Activated CD8-positive, alpha-beta T cell treated with anti-CD3 and anti-CD28 coated beads for 36 hours (primary cell): Measurements from ENCODE around the gene ADCYAP1R1. TPM values are rescaled to one million over a fixed set of nuclear protein-coding genes. Genes with fewer than 3 reads are reported as not detected.

ENCODE experiments used
- ATAC-seq: fragments of 200-7000 bp; cut with Tn5 transposase; one replicate; pipeline ENCODE4 v1.10.0; 2021; ENCODE audit warnings: mild to moderate bottlenecking, moderate library complexity
- CTCF ChIA-PET: fragments of 350-600 bp; sonication (Branson Sonifier 250); formaldehyde crosslinking; loops from one replicate; lab custom pipeline; 2021; ENCODE audit warnings: antibody characterized with exemption; lab: Charles Lee
- POLR2A ChIA-PET: fragments of 350-600 bp; sonication (Branson Sonifier 250); formaldehyde crosslinking; loops from one replicate; lab custom pipeline; 2021; ENCODE audit warnings: antibody characterized with exemption; lab: Charles Lee
- DNase-seq: peaks from one replicate; pipeline ENCODE4 v3.0.0-alpha.2; 2020
- H3K27ac Mint-ChIP-seq: one replicate; pipeline ENCODE4 v1.8.0; 2021; ENCODE audit warnings: mild to moderate bottlenecking, mixed read lengths
- H3K27me3 Mint-ChIP-seq: one replicate; pipeline ENCODE4 v1.8.0; 2021; ENCODE audit warnings: mixed read lengths
- H3K36me3 Mint-ChIP-seq: one replicate; pipeline ENCODE4 v1.8.0; 2021; ENCODE audit warnings: low read depth, mixed read lengths
- H3K4me1 Mint-ChIP-seq: one replicate; pipeline ENCODE4 v1.8.0; 2021; ENCODE audit warnings: low read depth, mixed read lengths
- H3K4me3 Mint-ChIP-seq: one replicate; pipeline ENCODE4 v1.8.0; 2021; ENCODE audit warnings: mild to moderate bottlenecking, moderate library complexity, mixed read lengths
- H3K9me3 Mint-ChIP-seq: one replicate; pipeline ENCODE4 v1.8.0; 2021; ENCODE audit warnings: mixed read lengths
- intact Hi-C: fragments of 100-400 bp; cut with micrococcal nuclease; formaldehyde crosslinking; loops from one replicate; pipeline ENCODE4 v1.10.0; 2022
- total RNA-seq, 2 experiments: library from RNA; stranded (reverse); gene quantifications; one replicate each; pipeline ENCODE4 v1.2.3, GENCODE V29; 2021
- TF ChIP-seq, protein P1 (sequence below): fragments of 200-600 bp; IDR thresholded peaks from one replicate; pipeline ENCODE4 v1.8.0; 2022; ENCODE audit warnings: antibody characterized with exemption, mild to moderate bottlenecking

The ADCYAP1R1 gene
- total RNA-seq, 2 experiments from 2014 or later, result not detected

DNA sequence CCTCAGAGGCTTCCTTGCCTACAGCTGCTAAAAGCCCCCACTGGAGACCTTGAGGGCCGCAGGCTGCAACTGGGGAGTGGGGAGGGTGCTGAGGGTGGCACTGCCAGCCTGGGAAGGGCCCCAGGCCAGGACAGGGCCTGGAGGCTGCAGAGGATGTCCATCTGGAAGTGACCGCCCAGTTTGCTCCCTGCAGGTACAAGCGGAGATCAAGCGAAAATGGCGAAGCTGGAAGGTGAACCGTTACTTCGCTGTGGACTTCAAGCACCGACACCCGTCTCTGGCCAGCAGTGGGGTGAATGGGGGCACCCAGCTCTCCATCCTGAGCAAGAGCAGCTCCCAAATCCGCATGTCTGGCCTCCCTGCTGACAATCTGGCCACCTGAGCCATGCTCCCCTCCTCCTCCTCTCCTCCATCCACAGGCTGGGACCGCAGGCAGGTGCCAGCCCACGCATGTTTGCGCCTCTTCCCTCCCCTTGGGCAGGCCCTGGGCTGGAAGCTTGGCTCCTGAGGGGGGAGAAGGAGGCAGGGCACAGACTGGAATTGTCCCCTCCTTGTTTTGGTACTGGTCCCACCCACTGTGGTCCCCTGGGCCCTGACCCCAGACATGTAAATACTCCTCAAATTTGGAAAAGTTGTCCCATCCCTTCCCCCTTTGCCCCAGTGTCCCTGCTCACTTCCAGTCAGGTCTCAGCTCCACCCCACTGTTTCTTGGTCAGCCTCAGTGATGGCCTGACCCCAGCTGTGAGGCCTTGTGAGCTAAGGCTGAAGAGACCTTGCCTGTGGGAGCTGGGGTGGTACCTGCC is 54.4 kb downstream of the ADCYAP1R1 start:
- Mint-ChIP-seq H3K4me1 (no peaks in the 10 kb centered on the region), H3K27me3 (no peaks in the 10 kb centered on the region), H3K27ac (no peak overlapping the region), H3K9me3 (no peaks in the 10 kb centered on the region), H3K36me3 (no peaks in the 10 kb centered on the region), H3K4me3 (no peak overlapping the region)
- DNase-seq (no peak), ATAC-seq (no peak)
- TF ChIP-seq, protein P1, sequence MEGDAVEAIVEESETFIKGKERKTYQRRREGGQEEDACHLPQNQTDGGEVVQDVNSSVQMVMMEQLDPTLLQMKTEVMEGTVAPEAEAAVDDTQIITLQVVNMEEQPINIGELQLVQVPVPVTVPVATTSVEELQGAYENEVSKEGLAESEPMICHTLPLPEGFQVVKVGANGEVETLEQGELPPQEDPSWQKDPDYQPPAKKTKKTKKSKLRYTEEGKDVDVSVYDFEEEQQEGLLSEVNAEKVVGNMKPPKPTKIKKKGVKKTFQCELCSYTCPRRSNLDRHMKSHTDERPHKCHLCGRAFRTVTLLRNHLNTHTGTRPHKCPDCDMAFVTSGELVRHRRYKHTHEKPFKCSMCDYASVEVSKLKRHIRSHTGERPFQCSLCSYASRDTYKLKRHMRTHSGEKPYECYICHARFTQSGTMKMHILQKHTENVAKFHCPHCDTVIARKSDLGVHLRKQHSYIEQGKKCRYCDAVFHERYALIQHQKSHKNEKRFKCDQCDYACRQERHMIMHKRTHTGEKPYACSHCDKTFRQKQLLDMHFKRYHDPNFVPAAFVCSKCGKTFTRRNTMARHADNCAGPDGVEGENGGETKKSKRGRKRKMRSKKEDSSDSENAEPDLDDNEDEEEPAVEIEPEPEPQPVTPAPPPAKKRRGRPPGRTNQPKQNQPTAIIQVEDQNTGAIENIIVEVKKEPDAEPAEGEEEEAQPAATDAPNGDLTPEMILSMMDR, result no peak
- ChIA-PET POLR2A (no interaction called here), CTCF (interaction anchor here (0.6 to 2.4 kb wide), 5 partner anchors 16 to 123 kb away, joined by 3 to 13 read pairs (median 4); no protein-coding TSS in a partner anchor)
- intact Hi-C loops, result no loop called here

- CTCF ChIA-PET, result interaction anchor here (0.6 to 2.3 kb wide), 3 partner anchors 15 to 124 kb away, joined by 3 to 12 read pairs (median 4); no protein-coding TSS in a partner anchor
- no peaks in the 10 kb centered on the region for H3K9me3 Mint-ChIP-seq
- no peak for ATAC-seq
Observed at GRCh38 chr7:31107106-31108090, 55.3 kb downstream of the ADCYAP1R1 start.

DNA sequence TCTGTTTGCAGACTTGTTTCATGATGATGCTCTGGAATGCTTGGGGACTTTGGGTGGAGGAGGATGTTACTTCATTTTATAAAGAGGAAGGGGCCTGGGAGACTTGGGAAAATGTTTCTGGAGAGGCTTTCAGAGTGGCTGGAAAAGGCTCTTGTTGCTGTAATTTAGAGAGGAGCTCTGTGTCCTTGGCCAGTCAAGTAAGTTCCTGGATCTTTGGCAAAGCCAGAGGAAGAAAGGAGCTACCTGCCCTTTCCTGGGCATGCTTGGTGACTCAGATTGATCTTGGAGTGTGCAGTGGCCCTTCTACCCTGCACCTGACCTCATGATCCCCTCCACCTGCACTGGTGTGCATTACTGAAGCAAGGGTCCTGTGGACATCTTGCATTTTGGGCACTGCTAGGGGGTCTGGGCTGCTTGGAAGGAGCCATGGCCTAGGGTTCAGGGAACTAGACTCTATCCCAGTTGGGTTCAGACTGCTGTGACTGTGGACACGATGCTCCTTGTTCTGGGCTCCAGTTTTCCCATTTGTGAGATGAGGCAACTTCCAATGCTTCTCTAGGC is 56.1 kb downstream of the ADCYAP1R1 start:
- H3K4me1 Mint-ChIP-seq, result no peaks in the 10 kb centered on the region
- H3K4me3 Mint-ChIP-seq, result no peak overlapping the region
- ChIA-PET CTCF (interaction anchor here (2.3 kb wide), 1 partner anchor 14 kb away, joined by 12 read pairs; no protein-coding TSS in a partner anchor), POLR2A (no interaction called here)
- no peaks in the 10 kb centered on the region for H3K36me3 Mint-ChIP-seq
- no peak overlapping the region for H3K27ac Mint-ChIP-seq
- no peak for ATAC-seq
- intact Hi-C loops, result no loop called here
- H3K9me3 Mint-ChIP-seq, result no peaks in the 10 kb centered on the region
- TF ChIP-seq, protein P1, result no peak
- H3K27me3 Mint-ChIP-seq, result peaks cover 3% of the 10 kb centered on the region
- DNase-seq, result no peak

More at GRCh38 chr7:31107106-31108090, 55.3 kb downstream of the ADCYAP1R1 start:
- Mint-ChIP-seq H3K4me3 (no peak overlapping the region), H3K27ac (no peak overlapping the region), H3K36me3 (no peaks in the 10 kb centered on the region), H3K4me1 (no peaks in the 10 kb centered on the region), H3K27me3 (peaks cover 2% of the 10 kb centered on the region)
- POLR2A ChIA-PET, result no interaction called here
- intact Hi-C loops, result no loop called here
- no peak for DNase-seq
- TF ChIP-seq, protein P1, result no peak

DNA sequence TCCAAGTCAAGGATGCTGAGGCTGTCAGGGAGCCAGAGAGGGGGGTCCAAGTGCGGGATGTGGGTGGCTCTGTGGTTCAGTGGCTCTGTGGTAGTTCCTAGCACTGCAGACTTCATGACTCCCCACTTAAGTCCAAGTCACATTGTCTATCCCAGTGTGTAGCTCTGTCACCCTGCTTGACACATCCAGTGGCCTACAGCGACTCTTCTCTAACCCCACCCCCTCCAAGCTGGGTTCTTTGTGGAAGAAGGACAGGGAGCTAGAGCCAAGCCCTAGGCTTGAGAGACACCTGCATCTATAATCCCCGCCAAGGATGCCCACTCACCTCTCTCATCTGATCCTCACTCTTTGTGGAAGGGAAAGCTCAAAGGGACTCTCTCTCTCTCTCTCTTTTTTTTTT is 57.6 kb downstream of the ADCYAP1R1 start:
- Mint-ChIP-seq H3K4me1 (no peaks in the 10 kb centered on the region), H3K9me3 (no peaks in the 10 kb centered on the region), H3K27ac (no peak overlapping the region), H3K4me3 (no peak overlapping the region), H3K27me3 (peaks cover 3% of the 10 kb centered on the region), H3K36me3 (no peaks in the 10 kb centered on the region)
- ChIA-PET POLR2A (no interaction called here), CTCF (no interaction called here)
- TF ChIP-seq, protein P1, result no peak
- no peak for DNase-seq
- intact Hi-C loops, result no loop called here
- no peak for ATAC-seq
